SU-DHL-6 (cell line): ENCODE data around the gene AQP2.

Source experiments
- H2AFZ ChIP-seq: fragments of 200-600 bp; sonication (generic); 2 replicates; pipeline ENCODE4 v1.6.1; 2014; ENCODE audit warnings: low read depth, mild to moderate bottlenecking, moderate library complexity, mixed read lengths, antibody characterized with exemption, low read length; ENCODE audit not compliant: severe bottlenecking
- H3F3A ChIP-seq: fragments of 200-600 bp; shearing (Covaris generic); 2 replicates; pipeline ENCODE4 v1.6.0; 2016; ENCODE audit warnings: antibody characterized with exemption, mild to moderate bottlenecking; ENCODE audit not compliant: insufficient read depth
- H3K27ac ChIP-seq: fragments of 200-600 bp; sonication (generic); 2 replicates; pipeline ENCODE4 v1.5.1; 2016; ENCODE audit warnings: low read depth, mild to moderate bottlenecking, low read length, moderate library complexity, mixed read lengths
- H3K27me3 ChIP-seq: fragments of 200-600 bp; sonication (generic), shearing (Covaris generic); 2 replicates; pipeline ENCODE4 v1.6.0; 2014; ENCODE audit warnings: mild to moderate bottlenecking, low read length
- H3K36me3 ChIP-seq: fragments of 200-600 bp; sonication (generic); 2 replicates; pipeline ENCODE4 v1.6.1; 2014; ENCODE audit warnings: mild to moderate bottlenecking, low read length, mixed read lengths
- H3K4me2 ChIP-seq: fragments of 300-600, 200-600 bp; shearing (Covaris generic), sonication (generic); 2 replicates; pipeline ENCODE4 v1.6.0; 2014; ENCODE audit warnings: low read length, low read depth, mild to moderate bottlenecking; ENCODE audit not compliant: poor library complexity, severe bottlenecking
- H3K4me3 ChIP-seq: fragments of 200-600 bp; sonication (generic); 2 replicates; pipeline ENCODE4 v1.5.1; 2014; ENCODE audit warnings: antibody characterized with exemption, low read length, mild to moderate bottlenecking, mixed read lengths; ENCODE audit not compliant: insufficient read depth, poor library complexity, severe bottlenecking
- H3K79me2 ChIP-seq: fragments of 200-600 bp; sonication (generic); 2 replicates; pipeline ENCODE4 v1.6.1; 2014; ENCODE audit warnings: mild to moderate bottlenecking, low read length, moderate library complexity; ENCODE audit not compliant: insufficient read depth
- H3K9ac ChIP-seq: fragments of 200-600 bp; sonication (generic); 2 replicates; pipeline ENCODE4 v1.7.0; 2014; ENCODE audit warnings: mild to moderate bottlenecking, low read length
- H3K9me2 ChIP-seq: fragments of 200-600 bp; sonication (generic); replicated peaks from 2 replicates; pipeline ENCODE4 v1.6.1; 2014; ENCODE audit warnings: low read length; ENCODE audit not compliant: insufficient read depth
- H3K9me3 ChIP-seq: fragments of 200-600 bp; sonication (generic); 2 replicates; pipeline ENCODE4 v1.6.1; 2014; ENCODE audit warnings: low read length, mixed read lengths; ENCODE audit not compliant: insufficient read depth
- H4K20me1 ChIP-seq: fragments of 200-600 bp; sonication (generic); 2 replicates; pipeline ENCODE4 v1.6.1; 2014; ENCODE audit warnings: low read depth, mild to moderate bottlenecking, antibody characterized with exemption, low read length, moderate library complexity, mixed read lengths
- CTCF ChIP-seq: fragments of 200-600 bp; sonication (generic); IDR thresholded peaks from one replicate; pipeline ENCODE4 v1.5.1; 2017; ENCODE audit warnings: antibody characterized with exemption, mild to moderate bottlenecking, low read length, moderate library complexity; ENCODE audit not compliant: insufficient read depth, poor library complexity, severe bottlenecking
- EZH2phosphoT487 ChIP-seq: fragments of 200-600 bp; sonication (generic), shearing (Covaris generic); conservative IDR thresholded peaks from 2 replicates; pipeline ENCODE4 v1.6.1; 2018; ENCODE audit warnings: mild to moderate bottlenecking, antibody characterized with exemption, low read length, moderate library complexity, mixed read lengths

AQP2 gene

GRCh38 chr12:49947593-49948226, 2.8 kb upstream of the AQP2 start:
- TF ChIP-seq CTCF, result no peak
- TF ChIP-seq EZH2phosphoT487, result no peak
- Histone ChIP-seq H4K20me1 (no peaks in the 10 kb centered on the region), H3K27me3 (no peaks in the 10 kb centered on the region), H3K4me2 (no peak overlapping the region), H3K9me3 (no peaks in the 10 kb centered on the region), H3K36me3 (no peaks in the 10 kb centered on the region), H3K27ac (no peak overlapping the region), H3F3A (no peaks in the 10 kb centered on the region), H2AFZ (no peak overlapping the region), H3K4me3 (no peak overlapping the region), H3K79me2 (no peaks in the 10 kb centered on the region), H3K9ac (no peak overlapping the region), H3K9me2 (no peaks in the 10 kb centered on the region)

- no peaks in the 10 kb centered on the region for H3F3A ChIP-seq
- H3K9ac ChIP-seq, result no peak overlapping the region
- no peak overlapping the region for H3K4me3 ChIP-seq
- H3K9me3 ChIP-seq, result no peaks in the 10 kb centered on the region
- no peaks in the 10 kb centered on the region for H3K79me2 ChIP-seq
- no peaks in the 10 kb centered on the region for H3K27me3 ChIP-seq
- H3K4me2 ChIP-seq, result no peak overlapping the region
- no peak overlapping the region for H2AFZ ChIP-seq
- no peak overlapping the region for H3K27ac ChIP-seq
- TF ChIP-seq EZH2phosphoT487 (no peak), CTCF (no peak)
- no peaks in the 10 kb centered on the region for H3K36me3 ChIP-seq
- no peaks in the 10 kb centered on the region for H4K20me1 ChIP-seq
- no peaks in the 10 kb centered on the region for H3K9me2 ChIP-seq
These were observed 1.4 kb upstream of the AQP2 start for GRCh38 chr12:49948866-49949845.

GRCh38 chr12:49949866-49950265, 671 bp upstream of the AQP2 start:
- Histone ChIP-seq H3K27ac (no peak overlapping the region), H3K9ac (no peak overlapping the region), H3K4me2 (no peak overlapping the region), H3K27me3 (no peaks in the 10 kb centered on the region), H3K79me2 (no peaks in the 10 kb centered on the region), H3K4me3 (no peak overlapping the region), H4K20me1 (no peaks in the 10 kb centered on the region), H3K9me3 (no peaks in the 10 kb centered on the region), H3K36me3 (no peaks in the 10 kb centered on the region), H3K9me2 (no peaks in the 10 kb centered on the region), H2AFZ (no peak overlapping the region), H3F3A (no peaks in the 10 kb centered on the region)
- TF ChIP-seq CTCF (no peak), EZH2phosphoT487 (no peak)
